PC-3 (cell line): ENCODE data around the gene ABCA3. TPM values are rescaled to one million over a fixed set of nuclear protein-coding genes. Genes with fewer than 3 reads are reported as not detected.

Experiments used
- ATAC-seq: fragments of 200-7000 bp; cut with Tn5 transposase; 2 replicates; pipeline ENCODE4 v1.9.1; 2020; ENCODE audit warnings: mild to moderate bottlenecking, moderate library complexity
- BruUV-seq: library from RNA; stranded (reverse); fragments of 400-500 nt; replicated peaks from 2 replicates; lab custom pipeline; 2021; lab: Mats Ljungman, UMichigan
- CTCF ChIA-PET: fragments of 300-600 bp; sonication (Branson Sonifier 250); formaldehyde crosslinking; loops from one replicate; lab custom pipeline; 2022; ENCODE audit warnings: antibody characterized with exemption; lab: Charles Lee
- POLR2A ChIA-PET: fragments of 300-600 bp; sonication (Branson Sonifier 250); formaldehyde crosslinking; loops from one replicate; lab custom pipeline; 2022; ENCODE audit warnings: antibody characterized with exemption; ENCODE audit not compliant: unreplicated experiment; lab: Charles Lee
- DNase-seq: peaks from one replicate; pipeline ENCODE4 v3.0.0-alpha.2; 2015
- H2AFZ ChIP-seq: fragments of 300-600 bp; sonication (generic); 2 replicates; pipeline ENCODE4 v1.6.0; 2016; ENCODE audit warnings: antibody characterized with exemption, low read length
- H3F3A ChIP-seq: fragments of 300-600 bp; sonication (generic); one replicate; pipeline ENCODE4 v1.6.0; 2017; ENCODE audit warnings: antibody characterized with exemption, low read length, control low read depth, mild to moderate bottlenecking; ENCODE audit not compliant: unreplicated experiment
- H3K27ac ChIP-seq: fragments of 300-600 bp; sonication (generic); 2 replicates; pipeline ENCODE4 v1.5.1; 2016; ENCODE audit warnings: mild to moderate bottlenecking, low read length
- H3K27me3 ChIP-seq: fragments of 300-600 bp; sonication (generic); 2 replicates; pipeline ENCODE4 v1.6.1; 2016; ENCODE audit warnings: low read length, mixed read lengths
- H3K36me3 ChIP-seq: fragments of 300-600 bp; sonication (generic); 2 replicates; pipeline ENCODE4 v1.6.1; 2016; ENCODE audit warnings: low read depth, mixed run types, low read length, mixed read lengths
- H3K4me1 ChIP-seq: fragments of 300-600 bp; sonication (generic); 2 replicates; pipeline ENCODE4 v1.5.1; 2016; ENCODE audit warnings: low read length; ENCODE audit not compliant: insufficient read depth
- H3K4me2 ChIP-seq: fragments of 300-600 bp; sonication (generic); 2 replicates; pipeline ENCODE4 v1.6.0; 2016; ENCODE audit warnings: low read length
- H3K4me3 ChIP-seq: fragments of 300-600 bp; sonication (generic); 2 replicates; pipeline ENCODE4 v1.5.1; 2016; ENCODE audit warnings: mild to moderate bottlenecking, low read length, mixed read lengths
- H3K79me2 ChIP-seq: fragments of 300-600 bp; sonication (generic); 2 replicates; pipeline ENCODE4 v1.6.1; 2017; ENCODE audit warnings: low read length, mixed read lengths
- H3K9ac ChIP-seq: fragments of 300-600 bp; sonication (generic); 2 replicates; pipeline ENCODE4 v1.6.0; 2016; ENCODE audit warnings: mild to moderate bottlenecking, low read length
- H3K9me2 ChIP-seq: fragments of 300-600 bp; sonication (generic); replicated peaks from 2 replicates; pipeline ENCODE4 v1.6.1; 2016; ENCODE audit warnings: mixed run types, low read length, mixed read lengths
- H3K9me3 ChIP-seq: fragments of 300-600 bp; sonication (generic); 2 replicates; pipeline ENCODE4 v1.6.1; 2016; ENCODE audit warnings: low read length, mixed read lengths
- H4K20me1 ChIP-seq: fragments of 300-600 bp; sonication (generic); 2 replicates; pipeline ENCODE4 v1.6.1; 2016; ENCODE audit warnings: low read length, mixed read lengths
- EZH2 ChIP-seq: fragments of 300-600 bp; sonication (generic); IDR thresholded peaks from one replicate; pipeline ENCODE4 v1.6.1; 2017; ENCODE audit warnings: antibody characterized with exemption, mild to moderate bottlenecking, low read length; ENCODE audit not compliant: unreplicated experiment
- EZH2phosphoT487 ChIP-seq: fragments of 300-600 bp; sonication (generic); IDR thresholded peaks from 2 replicates; pipeline ENCODE4 v1.6.1; 2018; ENCODE audit warnings: mild to moderate bottlenecking, antibody characterized with exemption, low read length, borderline replicate concordance
- intact Hi-C: fragments of 100-400 bp; cut with micrococcal nuclease; formaldehyde crosslinking; loops from 2 replicates; pipeline ENCODE4 v1.9.0; 2023
- total RNA-seq: library from RNA; depleted of rRNA; stranded (reverse); fragments of >200 nt; gene quantifications from 2 replicates; pipeline ENCODE4 v1.2.3, GENCODE V29; 2014
- TF ChIP-seq, protein P1 (sequence below): fragments of 300-600 bp; sonication (generic); conservative IDR thresholded peaks from 2 replicates; pipeline ENCODE4 v1.5.1; 2017; ENCODE audit warnings: antibody characterized with exemption, low read depth, mild to moderate bottlenecking, low read length

The ABCA3 gene
- total RNA-seq, 1 experiment from 2014 or later: 11.0 TPM

DNA sequence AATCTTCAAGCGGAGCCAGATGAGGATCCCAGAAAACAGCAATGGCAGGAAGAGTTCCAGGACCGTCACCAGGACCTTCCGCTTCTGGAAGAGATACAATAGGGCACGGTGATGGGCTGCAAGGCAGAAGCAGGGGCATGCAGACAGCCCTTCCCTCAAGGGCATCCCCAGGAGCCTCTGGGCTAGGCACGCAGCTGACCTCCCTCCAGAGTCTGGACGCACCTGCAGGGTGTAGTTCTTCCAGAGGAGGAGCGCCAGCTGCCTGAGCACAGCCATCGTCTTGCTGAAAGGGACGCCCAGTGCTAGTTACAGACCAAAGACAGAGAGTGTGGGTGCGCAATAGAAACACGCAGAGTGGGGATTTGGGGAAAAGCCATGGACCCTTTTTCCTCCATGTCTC, 14.3 kb downstream of the ABCA3 start:
- no peaks in the 10 kb centered on the region for H3F3A ChIP-seq
- no peak for TF ChIP-seq EZH2
- no peak for TF ChIP-seq EZH2phosphoT487
- no peaks in the 10 kb centered on the region for H4K20me1 ChIP-seq
- no peaks in the 10 kb centered on the region for H3K4me1 ChIP-seq
- H3K4me2 ChIP-seq: no peak overlapping the region
- BruUV-seq: no TSS peak
- H3K27me3 ChIP-seq: no peaks in the 10 kb centered on the region
- H2AFZ ChIP-seq: no peak overlapping the region
- CTCF ChIA-PET: no interaction called here
- no peaks in the 10 kb centered on the region for H3K36me3 ChIP-seq
- DNase-seq: no peak
- H3K4me3 ChIP-seq: no peak overlapping the region
- ATAC-seq: no peak
- H3K9me3 ChIP-seq: no peaks in the 10 kb centered on the region
- H3K9ac ChIP-seq: no peak overlapping the region
- intact Hi-C loops: no loop called here
- no peaks in the 10 kb centered on the region for H3K79me2 ChIP-seq
- POLR2A ChIA-PET: no interaction called here
- no peak overlapping the region for H3K27ac ChIP-seq
- no peaks in the 10 kb centered on the region for H3K9me2 ChIP-seq

DNA sequence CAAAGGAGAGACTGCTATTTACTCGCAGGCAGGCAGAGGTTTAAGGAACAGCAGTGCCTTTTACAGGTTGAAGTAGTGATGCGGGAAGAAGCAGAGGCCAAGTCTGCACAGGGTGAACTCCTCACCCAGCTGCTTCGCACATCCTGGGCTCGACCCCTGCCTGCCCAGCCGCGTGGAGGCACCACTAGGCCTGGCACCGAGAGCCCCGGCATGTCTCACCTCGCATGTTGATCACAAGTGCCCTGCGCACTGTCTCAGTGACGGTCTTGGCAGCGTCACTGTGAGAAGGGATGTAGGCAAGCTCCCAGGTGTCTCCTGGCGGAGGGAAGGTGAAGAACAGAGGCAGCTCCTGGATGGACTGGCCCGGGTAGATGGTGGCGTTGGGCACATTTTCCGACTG, 14.7 kb downstream of the ABCA3 start:
- DNase-seq (no peak), ATAC-seq (no peak)
- BruUV-seq: no TSS peak
- H2AFZ ChIP-seq: no peak overlapping the region
- H3K27me3 ChIP-seq: no peaks in the 10 kb centered on the region
- no peaks in the 10 kb centered on the region for H3K79me2 ChIP-seq
- ChIA-PET CTCF (no interaction called here), POLR2A (no interaction called here)
- no peaks in the 10 kb centered on the region for H3K9me2 ChIP-seq
- no peaks in the 10 kb centered on the region for H4K20me1 ChIP-seq
- no peak overlapping the region for H3K9ac ChIP-seq
- H3K4me2 ChIP-seq: no peak overlapping the region
- H3K4me1 ChIP-seq: no peaks in the 10 kb centered on the region
- H3F3A ChIP-seq: no peaks in the 10 kb centered on the region
- H3K9me3 ChIP-seq: no peaks in the 10 kb centered on the region
- no peaks in the 10 kb centered on the region for H3K36me3 ChIP-seq
- no peak overlapping the region for H3K27ac ChIP-seq
- TF ChIP-seq EZH2phosphoT487 (no peak), EZH2 (no peak)
- TF ChIP-seq, protein P1, sequence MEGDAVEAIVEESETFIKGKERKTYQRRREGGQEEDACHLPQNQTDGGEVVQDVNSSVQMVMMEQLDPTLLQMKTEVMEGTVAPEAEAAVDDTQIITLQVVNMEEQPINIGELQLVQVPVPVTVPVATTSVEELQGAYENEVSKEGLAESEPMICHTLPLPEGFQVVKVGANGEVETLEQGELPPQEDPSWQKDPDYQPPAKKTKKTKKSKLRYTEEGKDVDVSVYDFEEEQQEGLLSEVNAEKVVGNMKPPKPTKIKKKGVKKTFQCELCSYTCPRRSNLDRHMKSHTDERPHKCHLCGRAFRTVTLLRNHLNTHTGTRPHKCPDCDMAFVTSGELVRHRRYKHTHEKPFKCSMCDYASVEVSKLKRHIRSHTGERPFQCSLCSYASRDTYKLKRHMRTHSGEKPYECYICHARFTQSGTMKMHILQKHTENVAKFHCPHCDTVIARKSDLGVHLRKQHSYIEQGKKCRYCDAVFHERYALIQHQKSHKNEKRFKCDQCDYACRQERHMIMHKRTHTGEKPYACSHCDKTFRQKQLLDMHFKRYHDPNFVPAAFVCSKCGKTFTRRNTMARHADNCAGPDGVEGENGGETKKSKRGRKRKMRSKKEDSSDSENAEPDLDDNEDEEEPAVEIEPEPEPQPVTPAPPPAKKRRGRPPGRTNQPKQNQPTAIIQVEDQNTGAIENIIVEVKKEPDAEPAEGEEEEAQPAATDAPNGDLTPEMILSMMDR: no peak
- no peak overlapping the region for H3K4me3 ChIP-seq
- intact Hi-C loops: no loop called here

DNA sequence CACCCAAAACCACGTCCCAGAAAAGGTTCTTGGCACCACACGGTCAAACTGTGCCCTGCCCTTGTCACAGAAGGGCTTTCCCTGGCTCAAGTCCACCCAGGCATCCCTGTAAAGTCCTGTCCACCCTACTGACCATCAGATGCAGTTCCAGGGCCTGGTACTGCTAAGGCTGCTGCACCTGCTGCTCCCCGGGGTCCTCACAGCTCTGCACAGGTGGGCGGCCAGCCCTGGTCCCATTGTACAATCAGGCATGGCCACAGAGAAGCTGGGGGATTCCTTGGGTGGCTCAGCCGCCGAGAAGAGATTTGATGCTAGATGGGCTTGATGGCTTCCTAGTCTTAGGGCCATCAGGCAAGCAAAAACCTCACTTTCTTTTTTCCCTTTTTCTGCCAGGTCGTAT, 15.3 kb downstream of the ABCA3 start:
- H2AFZ ChIP-seq: no peak overlapping the region
- H3K36me3 ChIP-seq: no peaks in the 10 kb centered on the region
- no peaks in the 10 kb centered on the region for H3K79me2 ChIP-seq
- TF ChIP-seq, protein P1: no peak
- TF ChIP-seq EZH2phosphoT487 (no peak), EZH2 (no peak)
- no peaks in the 10 kb centered on the region for H3F3A ChIP-seq
- H3K4me2 ChIP-seq: no peak overlapping the region
- no peaks in the 10 kb centered on the region for H3K4me1 ChIP-seq
- H4K20me1 ChIP-seq: no peaks in the 10 kb centered on the region
- ATAC-seq: no peak
- no peaks in the 10 kb centered on the region for H3K9me3 ChIP-seq
- H3K4me3 ChIP-seq: no peak overlapping the region
- H3K27ac ChIP-seq: no peak overlapping the region
- ChIA-PET POLR2A (no interaction called here), CTCF (no interaction called here)
- DNase-seq: no peak
- intact Hi-C loops: no loop called here
- no peak overlapping the region for H3K9ac ChIP-seq
- H3K9me2 ChIP-seq: no peaks in the 10 kb centered on the region
- H3K27me3 ChIP-seq: no peaks in the 10 kb centered on the region
- BruUV-seq: no TSS peak
